Astrocyte (in vitro differentiated cells and primary cell): ENCODE data around the gene IER2.
"Not testable (repeated sequence)": the region's sequence is repeated elsewhere in the genome, so short reads cannot be mapped to it uniquely, and the experiment has no call there.

Experiments
- EZH2 ChIP-seq: IDR thresholded peaks from 2 replicates; pipeline ENCODE4 v1.6.1; 2012; ENCODE audit warnings: mild to moderate bottlenecking, low read length, inconsistent platforms; ENCODE audit not compliant: insufficient read depth
- TF ChIP-seq, protein P1 (sequence below): IDR thresholded peaks from 2 replicates; pipeline ENCODE4 v1.5.1; 2011; ENCODE audit warnings: low read depth, mild to moderate bottlenecking, inconsistent platforms, low read length, moderate library complexity; ENCODE audit not compliant: insufficient read depth

DNA sequence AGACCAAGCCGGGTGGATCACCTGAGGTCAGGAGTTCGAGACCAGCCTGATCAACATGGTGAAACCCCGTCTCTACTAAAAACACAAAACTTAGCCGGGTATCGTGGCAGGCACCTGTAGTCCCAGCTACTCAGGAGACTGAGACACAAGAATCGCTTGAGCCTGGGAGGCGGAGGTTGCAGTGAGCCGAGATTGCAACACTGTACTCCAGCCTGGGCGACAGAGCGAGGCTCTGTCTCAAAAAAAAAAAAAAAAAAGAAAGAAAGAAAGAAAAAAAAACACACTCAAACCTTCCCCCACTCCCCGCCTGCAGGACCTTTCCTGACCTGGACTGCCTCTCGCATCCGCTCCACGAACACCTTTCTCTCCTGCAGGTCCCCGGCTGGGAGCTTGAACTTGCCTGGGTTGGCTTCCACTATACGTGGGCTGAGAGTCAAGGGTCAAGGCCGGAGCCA lies 1.0 kb upstream of the IER2 start:
- TF ChIP-seq, protein P1, sequence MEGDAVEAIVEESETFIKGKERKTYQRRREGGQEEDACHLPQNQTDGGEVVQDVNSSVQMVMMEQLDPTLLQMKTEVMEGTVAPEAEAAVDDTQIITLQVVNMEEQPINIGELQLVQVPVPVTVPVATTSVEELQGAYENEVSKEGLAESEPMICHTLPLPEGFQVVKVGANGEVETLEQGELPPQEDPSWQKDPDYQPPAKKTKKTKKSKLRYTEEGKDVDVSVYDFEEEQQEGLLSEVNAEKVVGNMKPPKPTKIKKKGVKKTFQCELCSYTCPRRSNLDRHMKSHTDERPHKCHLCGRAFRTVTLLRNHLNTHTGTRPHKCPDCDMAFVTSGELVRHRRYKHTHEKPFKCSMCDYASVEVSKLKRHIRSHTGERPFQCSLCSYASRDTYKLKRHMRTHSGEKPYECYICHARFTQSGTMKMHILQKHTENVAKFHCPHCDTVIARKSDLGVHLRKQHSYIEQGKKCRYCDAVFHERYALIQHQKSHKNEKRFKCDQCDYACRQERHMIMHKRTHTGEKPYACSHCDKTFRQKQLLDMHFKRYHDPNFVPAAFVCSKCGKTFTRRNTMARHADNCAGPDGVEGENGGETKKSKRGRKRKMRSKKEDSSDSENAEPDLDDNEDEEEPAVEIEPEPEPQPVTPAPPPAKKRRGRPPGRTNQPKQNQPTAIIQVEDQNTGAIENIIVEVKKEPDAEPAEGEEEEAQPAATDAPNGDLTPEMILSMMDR: not testable (repeated sequence)
- TF ChIP-seq EZH2: not testable (repeated sequence)
